ENCODE data around the gene HOXA5.

HOXA5 gene

DNA sequence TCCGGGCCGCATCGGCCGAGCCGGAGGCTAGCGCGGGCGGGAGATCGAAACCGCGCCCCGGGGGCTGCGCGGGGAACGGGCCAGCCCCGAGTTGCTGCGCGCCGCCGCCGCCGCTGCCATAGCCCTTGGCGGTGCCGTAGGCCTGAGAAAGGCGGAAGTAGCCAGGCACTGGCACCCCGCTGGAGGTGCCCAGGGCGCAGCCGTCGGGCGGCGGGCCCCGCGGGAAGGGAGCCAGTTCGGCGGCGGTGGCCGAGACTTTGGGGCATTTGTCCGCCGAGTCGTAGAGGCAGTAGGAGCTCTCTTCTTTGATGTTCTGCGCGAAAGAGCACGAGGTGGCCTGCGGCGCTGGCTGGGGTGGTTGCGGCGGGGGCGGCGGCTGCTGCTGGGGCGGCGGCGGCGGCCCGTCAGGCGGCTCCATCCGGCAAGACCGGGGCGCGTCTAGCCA lies 30.1 kb upstream of the HOXA5 start:
- in situ Hi-C loops (cut with MboI; ENCODE audit: low pct_unique_long_range_greater_than_20kb, low sequenced_read_pairs, unreplicated experiment), result loop anchor here (25.0 kb wide), 1 partner anchor 811 kb away; no protein-coding TSS in a partner anchor
- no peak for DNase-seq (ENCODE audit: low spot score)
- TF ChIP-seq, protein P1, sequence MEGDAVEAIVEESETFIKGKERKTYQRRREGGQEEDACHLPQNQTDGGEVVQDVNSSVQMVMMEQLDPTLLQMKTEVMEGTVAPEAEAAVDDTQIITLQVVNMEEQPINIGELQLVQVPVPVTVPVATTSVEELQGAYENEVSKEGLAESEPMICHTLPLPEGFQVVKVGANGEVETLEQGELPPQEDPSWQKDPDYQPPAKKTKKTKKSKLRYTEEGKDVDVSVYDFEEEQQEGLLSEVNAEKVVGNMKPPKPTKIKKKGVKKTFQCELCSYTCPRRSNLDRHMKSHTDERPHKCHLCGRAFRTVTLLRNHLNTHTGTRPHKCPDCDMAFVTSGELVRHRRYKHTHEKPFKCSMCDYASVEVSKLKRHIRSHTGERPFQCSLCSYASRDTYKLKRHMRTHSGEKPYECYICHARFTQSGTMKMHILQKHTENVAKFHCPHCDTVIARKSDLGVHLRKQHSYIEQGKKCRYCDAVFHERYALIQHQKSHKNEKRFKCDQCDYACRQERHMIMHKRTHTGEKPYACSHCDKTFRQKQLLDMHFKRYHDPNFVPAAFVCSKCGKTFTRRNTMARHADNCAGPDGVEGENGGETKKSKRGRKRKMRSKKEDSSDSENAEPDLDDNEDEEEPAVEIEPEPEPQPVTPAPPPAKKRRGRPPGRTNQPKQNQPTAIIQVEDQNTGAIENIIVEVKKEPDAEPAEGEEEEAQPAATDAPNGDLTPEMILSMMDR (IDR thresholded peaks at IDR 0.05; ENCODE audit: extremely low read depth, insufficient read depth, missing control alignments), result no peak

DNA sequence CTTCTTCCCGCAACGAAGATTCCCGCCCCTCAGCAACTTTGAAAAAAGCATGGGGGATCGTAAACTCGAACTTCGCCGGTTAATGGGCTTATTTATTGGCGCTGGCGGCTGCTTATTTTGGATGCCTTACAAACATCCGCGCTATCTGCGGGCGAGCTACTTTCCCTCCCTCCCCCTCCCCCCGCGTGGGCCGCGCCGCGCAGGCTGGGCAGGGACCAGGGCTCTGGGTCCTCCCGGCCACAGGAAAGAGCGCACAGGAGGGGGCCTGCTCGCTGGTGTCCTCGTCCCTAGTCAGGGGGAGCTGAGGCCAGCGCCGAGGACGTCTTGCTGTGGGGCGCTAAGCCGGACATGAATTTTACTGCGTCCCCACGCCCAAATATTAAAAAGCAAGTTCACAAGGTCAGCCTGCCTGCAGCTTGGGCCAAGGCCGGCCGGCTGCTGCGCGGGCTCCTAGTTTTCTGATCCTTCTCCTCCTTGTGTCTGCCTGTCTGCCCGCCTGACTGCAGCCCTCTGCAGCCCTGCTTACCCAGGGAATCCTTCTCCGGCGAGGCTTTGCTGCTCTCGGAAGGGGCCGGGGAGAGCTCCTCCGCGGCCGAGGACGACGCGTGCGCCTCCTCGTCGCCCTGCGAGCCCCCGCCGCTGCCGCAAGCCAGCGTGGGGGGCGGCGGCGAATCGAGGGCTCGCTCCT lies 29.5 kb upstream of the HOXA5 start:
- TF ChIP-seq, protein P1 (IDR thresholded peaks at IDR 0.05; ENCODE audit: extremely low read depth, insufficient read depth, missing control alignments), result no peak
- in situ Hi-C loops (cut with MboI; ENCODE audit: low pct_unique_long_range_greater_than_20kb, low sequenced_read_pairs, unreplicated experiment), result loop anchor here (25.0 kb wide), 1 partner anchor 811 kb away; no protein-coding TSS in a partner anchor
- no peak for DNase-seq (ENCODE audit: low spot score)

DNA sequence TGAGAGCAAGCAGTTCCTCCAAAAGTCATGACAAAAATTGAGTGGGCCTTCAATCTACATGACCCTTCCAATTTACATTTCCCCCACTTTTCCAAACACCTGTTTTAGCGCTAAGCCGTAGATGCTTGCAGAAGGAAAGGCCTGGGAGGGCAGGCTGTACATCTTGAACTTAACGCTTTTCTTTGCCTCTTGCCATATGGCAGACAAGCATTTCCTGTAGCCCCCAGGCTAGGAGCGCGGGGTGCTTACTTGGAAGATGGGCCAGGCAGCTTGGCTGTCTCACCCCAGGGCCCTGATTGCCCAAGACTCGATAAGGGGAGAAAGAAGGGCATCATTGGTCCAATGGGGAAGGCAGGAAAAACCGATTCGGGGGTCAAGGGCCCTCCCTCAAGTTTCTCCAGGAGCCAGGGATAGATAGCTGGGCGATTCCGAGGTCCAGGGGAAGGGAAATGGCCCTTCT lies 28.9 kb upstream of the HOXA5 start:
- no peak for DNase-seq (ENCODE audit: low spot score)
- in situ Hi-C loops (cut with MboI; ENCODE audit: low pct_unique_long_range_greater_than_20kb, low sequenced_read_pairs, unreplicated experiment), result loop anchor here (25.0 kb wide), 1 partner anchor 810 kb away; no protein-coding TSS in a partner anchor
- TF ChIP-seq, protein P1 (IDR thresholded peaks at IDR 0.05; ENCODE audit: extremely low read depth, insufficient read depth, missing control alignments), result no peak

DNA sequence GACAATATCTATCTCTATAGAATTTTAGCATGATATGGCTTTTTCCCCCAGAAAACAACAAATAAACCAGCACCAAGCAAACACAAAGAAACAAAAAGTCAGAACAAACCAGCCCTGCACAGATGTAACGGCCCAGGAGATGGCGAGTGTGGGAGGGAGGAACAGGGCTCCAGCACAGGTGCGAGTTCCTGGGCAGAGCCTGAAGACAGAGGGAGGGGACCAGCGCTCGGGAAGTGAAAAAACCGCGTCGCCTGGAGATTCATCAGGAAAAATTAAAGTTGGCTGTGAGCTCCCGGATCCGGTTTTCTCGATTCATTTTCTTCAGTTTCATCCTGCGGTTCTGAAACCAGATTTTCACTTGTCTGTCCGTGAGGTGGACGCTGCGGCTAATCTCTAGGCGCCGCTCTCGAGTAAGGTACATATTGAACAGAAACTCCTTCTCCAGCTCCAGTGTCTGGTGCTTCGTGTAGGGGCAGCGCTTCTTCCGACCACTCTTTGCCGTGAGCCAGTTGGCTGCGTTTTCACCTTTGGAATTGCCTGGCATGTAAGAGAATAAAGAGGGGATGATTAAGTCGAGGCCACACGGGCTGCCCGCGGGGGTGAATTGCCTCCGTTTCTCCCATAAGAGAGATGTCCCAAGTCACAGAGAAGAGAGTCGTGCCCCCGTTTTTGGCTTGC lies 28.3 kb upstream of the HOXA5 start:
- in situ Hi-C loops (cut with MboI; ENCODE audit: low pct_unique_long_range_greater_than_20kb, low sequenced_read_pairs, unreplicated experiment), result loop anchor here (25.0 kb wide), 1 partner anchor 809 kb away; no protein-coding TSS in a partner anchor
- DNase-seq (ENCODE audit: low spot score), result no peak
- TF ChIP-seq, protein P1 (IDR thresholded peaks at IDR 0.05; ENCODE audit: extremely low read depth, insufficient read depth, missing control alignments), result no peak

DNA sequence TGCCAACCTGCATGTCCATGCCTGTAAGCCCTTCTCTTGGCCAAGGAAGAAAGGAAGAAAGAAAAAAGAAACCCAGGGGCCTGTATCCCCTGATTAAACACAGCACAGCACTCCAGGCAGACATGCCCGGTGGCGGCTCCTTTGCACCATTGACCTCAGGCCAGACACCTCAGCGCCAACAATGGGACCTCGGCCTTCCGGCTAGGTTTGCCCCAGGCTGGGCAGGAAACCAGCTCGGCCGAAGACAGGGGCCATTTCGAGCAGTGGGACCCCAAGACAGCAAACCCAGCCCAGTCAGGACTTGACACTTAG lies 27.8 kb upstream of the HOXA5 start:
- DNase-seq (ENCODE audit: low spot score), result no peak
- TF ChIP-seq, protein P1 (IDR thresholded peaks at IDR 0.05; ENCODE audit: extremely low read depth, insufficient read depth, missing control alignments), result no peak
- in situ Hi-C loops (cut with MboI; ENCODE audit: low pct_unique_long_range_greater_than_20kb, low sequenced_read_pairs, unreplicated experiment), result loop anchor here (25.0 kb wide), 1 partner anchor 809 kb away; no protein-coding TSS in a partner anchor

DNA sequence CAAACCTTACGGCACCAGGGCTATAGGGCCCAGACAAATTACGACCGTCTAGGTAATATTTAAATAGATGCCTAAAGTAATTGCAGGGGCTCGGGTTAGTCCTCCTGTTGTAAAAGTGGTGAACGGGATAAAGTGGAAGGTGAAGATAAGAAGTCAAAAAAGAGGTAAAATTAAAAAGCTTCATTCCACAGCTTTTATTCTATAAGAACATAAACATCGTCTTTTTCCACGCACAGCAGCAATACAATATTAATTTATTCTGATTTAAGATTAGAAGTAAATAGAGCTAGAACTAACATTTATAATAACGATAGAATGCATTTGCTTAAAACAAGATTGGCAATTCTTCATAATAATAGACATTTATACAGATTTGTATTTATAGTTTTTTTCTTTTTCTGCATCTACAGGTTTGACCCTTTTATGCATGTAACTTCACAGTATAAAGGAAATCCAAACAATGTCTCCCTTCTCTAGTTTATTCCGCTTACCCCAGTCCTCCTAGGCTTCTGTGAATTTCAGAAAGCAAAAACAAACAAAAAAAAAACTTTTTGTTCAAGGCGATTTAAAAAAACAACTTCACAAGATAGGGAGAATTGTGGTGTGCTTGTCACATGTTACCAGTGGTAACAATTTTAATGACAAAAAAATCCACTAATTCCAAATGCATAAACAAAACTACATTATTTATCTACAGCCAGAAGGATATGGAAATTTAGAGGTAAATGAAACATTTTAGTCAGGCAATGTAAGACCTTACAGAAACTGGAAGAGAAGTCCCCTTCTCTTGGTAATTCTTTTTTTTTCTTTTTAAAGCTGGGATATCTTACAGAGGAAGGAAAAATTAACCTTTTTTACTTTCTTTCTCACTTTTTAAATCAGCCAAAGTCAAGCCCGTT lies 27.2 kb upstream of the HOXA5 start:
- no peak for DNase-seq (ENCODE audit: low spot score)
- in situ Hi-C loops (cut with MboI; ENCODE audit: low pct_unique_long_range_greater_than_20kb, low sequenced_read_pairs, unreplicated experiment), result loop anchor here (25.0 kb wide), 1 partner anchor 808 kb away; no protein-coding TSS in a partner anchor
- TF ChIP-seq, protein P1 (IDR thresholded peaks at IDR 0.05; ENCODE audit: extremely low read depth, insufficient read depth, missing control alignments), result no peak
